Endothelial cell of umbilical vein (primary cell): ENCODE measurements around the gene CEP57. TPM values are rescaled to one million over a fixed set of nuclear protein-coding genes. Genes with fewer than 3 reads are reported as not detected.

Experiments
- BruUV-seq: library from RNA; stranded (reverse); fragments of 400-500 nt; replicated peaks from 2 replicates; lab custom pipeline; 2021; lab: Mats Ljungman, UMichigan
- CTCF ChIA-PET: fragments of 300-600, 350-600 bp; sonication (Branson Sonifier 250); formaldehyde crosslinking; loops from one replicate; lab custom pipeline; 2021; ENCODE audit warnings: antibody characterized with exemption, inconsistent platforms; lab: Charles Lee
- POLR2A ChIA-PET: fragments of 300-600, 350-600 bp; sonication (Branson Sonifier 250); formaldehyde crosslinking; loops from one replicate; lab custom pipeline; 2021; ENCODE audit warnings: antibody characterized with exemption, inconsistent platforms; lab: Charles Lee
- DNase-seq: peaks from one replicate; pipeline ENCODE4 v3.0.0-alpha.2; 2011; ENCODE audit warnings: low read depth, low spot score
- FAIRE-seq: peaks from 2 replicates; lab custom pipeline; 2011; peaks lifted over from hg19 to GRCh38; lab: Jason Lieb, UNC
- H2AFZ ChIP-seq: 2 replicates; pipeline ENCODE4 v1.6.0; 2012; ENCODE audit warnings: low read depth, low read length, control low read depth, inconsistent platforms
- H3K27ac ChIP-seq: 2 replicates; pipeline ENCODE4 v1.5.1; 2011; ENCODE audit warnings: low read depth, mild to moderate bottlenecking, control low read depth, low read length, moderate library complexity; ENCODE audit not compliant: insufficient read depth
- H3K27me3 ChIP-seq, 2 experiments: 2 replicates each; pipeline versions ENCODE4 v1.6.0 to v1.6.1; 2011; ENCODE audit warnings: low read length in 2 of 2, mixed read lengths in 1 of 2; ENCODE audit not compliant: control insufficient read depth in 2 of 2, insufficient read depth in 2 of 2
- H3K36me3 ChIP-seq, 2 experiments: 2 replicates in 1 of 2; 3 replicates in 1 of 2; pipeline ENCODE4 v1.5.1; 2011; ENCODE audit warnings: low read length in 2 of 2, mild to moderate bottlenecking in 1 of 2, moderate library complexity in 1 of 2; ENCODE audit not compliant: control insufficient read depth in 2 of 2, insufficient read depth in 2 of 2; ENCODE audit errors: extremely low read depth in 1 of 2
- H3K4me1 ChIP-seq: 3 replicates; pipeline ENCODE4 v1.5.1; 2011; ENCODE audit warnings: mild to moderate bottlenecking, low read length; ENCODE audit not compliant: control insufficient read depth, insufficient read depth; ENCODE audit errors: extremely low read depth
- H3K4me2 ChIP-seq: 2 replicates; pipeline ENCODE4 v1.6.1; 2011; ENCODE audit warnings: low read length, control low read depth, mixed read lengths; ENCODE audit not compliant: insufficient read depth
- H3K4me3 ChIP-seq, 3 experiments: fragments of 200-600 bp in 1 of 3; sonication (generic), shearing (Covaris generic) in 1 of 3; replicated peaks in 1 of 3; 2 replicates each; pipeline ENCODE4 v1.5.1; 2011 to 2016; ENCODE audit warnings: control low read depth in 3 of 3, low read length in 3 of 3, mild to moderate bottlenecking in 2 of 3, inconsistent platforms in 1 of 3, low read depth in 1 of 3, moderate library complexity in 1 of 3; ENCODE audit not compliant: insufficient read depth in 1 of 3
- H3K79me2 ChIP-seq: 2 replicates; pipeline ENCODE4 v1.6.0; 2012; ENCODE audit warnings: low read length, inconsistent platforms; ENCODE audit not compliant: control insufficient read depth, insufficient read depth
- H3K9ac ChIP-seq: replicated peaks from 2 replicates; pipeline ENCODE3; 2011; ENCODE audit warnings: low read length, control low read depth; ENCODE audit not compliant: insufficient read depth; ENCODE audit errors: extremely low read depth
- H3K9me1 ChIP-seq: replicated peaks from 3 replicates; pipeline ENCODE4 v1.6.0; 2011; ENCODE audit warnings: mild to moderate bottlenecking, low read length; ENCODE audit not compliant: control insufficient read depth, insufficient read depth; ENCODE audit errors: extremely low read depth
- H3K9me3 ChIP-seq: replicated peaks from 2 replicates; pipeline ENCODE4 v1.5.1; 2012; ENCODE audit warnings: low read length, inconsistent platforms; ENCODE audit not compliant: control insufficient read depth, insufficient read depth
- H4K20me1 ChIP-seq: replicated peaks from 2 replicates; pipeline ENCODE3; 2011; ENCODE audit warnings: mild to moderate bottlenecking, low read length; ENCODE audit not compliant: control insufficient read depth, insufficient read depth; ENCODE audit errors: extremely low read depth
- CTCF ChIP-seq, 2 donors: IDR thresholded peaks; 1 replicate in 1 of 2; 2 replicates in 1 of 2; pipeline ENCODE4 v1.5.1; 2011; ENCODE audit warnings: low read length in 2 of 2, mild to moderate bottlenecking in 2 of 2, moderate library complexity in 2 of 2, control low read depth in 1 of 2, inconsistent platforms in 1 of 2, low read depth in 1 of 2; ENCODE audit not compliant: insufficient read depth in 1 of 2; ENCODE audit errors: extremely low read depth in 1 of 2
- EZH2 ChIP-seq: IDR thresholded peaks from 2 replicates; pipeline ENCODE4 v1.6.1; 2012; ENCODE audit warnings: borderline replicate concordance, low read depth, mild to moderate bottlenecking, moderate library complexity, low read length, inconsistent platforms; ENCODE audit not compliant: severe bottlenecking
- FOS ChIP-seq: IDR thresholded peaks from 2 replicates; pipeline ENCODE4 v1.6.1; 2011; ENCODE audit warnings: mild to moderate bottlenecking, low read length, moderate library complexity, borderline replicate concordance; ENCODE audit not compliant: insufficient read depth
- GATA2 ChIP-seq: IDR thresholded peaks from 2 replicates; pipeline ENCODE4 v1.7.0; 2011; ENCODE audit warnings: low read depth, mild to moderate bottlenecking, moderate library complexity, mixed read lengths, low read length; ENCODE audit not compliant: insufficient read length, insufficient read depth
- JUN ChIP-seq: IDR thresholded peaks from 2 replicates; pipeline ENCODE4 v1.6.1; 2011; ENCODE audit warnings: borderline replicate concordance, low read depth; ENCODE audit not compliant: insufficient read length, insufficient read depth
- MAX ChIP-seq: IDR thresholded peaks from 2 replicates; pipeline ENCODE4 v1.6.1; 2011; ENCODE audit not compliant: insufficient read depth, insufficient read length
- MYC ChIP-seq: IDR thresholded peaks from one replicate; pipeline ENCODE4 v1.6.1; 2011; ENCODE audit warnings: mild to moderate bottlenecking, low read depth, low read length
- POLR2A ChIP-seq: IDR thresholded peaks from 2 replicates; pipeline ENCODE4 v1.6.1; 2012; ENCODE audit warnings: low read depth, mild to moderate bottlenecking, control low read depth, low read length
- POLR2AphosphoS5 ChIP-seq: IDR thresholded peaks from 2 replicates; pipeline ENCODE4 v1.6.1; 2012; ENCODE audit warnings: low read depth, mild to moderate bottlenecking, control low read depth, low read length, moderate library complexity; ENCODE audit not compliant: insufficient read depth
- dilution Hi-C: fragments of 300-500 bp; cut with MboI; formaldehyde crosslinking; loops from one replicate; pipeline ENCODE4 v1.15.0; 2019; ENCODE audit warnings: low sequenced_read_pairs; ENCODE audit not compliant: extremely low pct_ligation_motif_present
- intact Hi-C: fragments of 100-400 bp; cut with micrococcal nuclease; formaldehyde crosslinking; loops from one replicate; pipeline ENCODE4 v1.10.0; 2022
- polyA plus RNA-seq, 4 experiments: library from polyadenylated mRNA; depleted of rRNA in 3 of 4; stranded (reverse) in 3 of 4; unstranded in 1 of 4; fragments of >200 nt; gene quantifications; 2 replicates each; pipeline versions ENCODE4 v1.2.1 to v1.2.3, GENCODE V29; 2011 to 2012; ENCODE audit warnings: missing spikeins in 1 of 4
- total RNA-seq: library from RNA; stranded (reverse); gene quantifications from 2 replicates; pipeline ENCODE4 v1.2.3, GENCODE V29; 2021

Gene CEP57
- total and polyA plus RNA-seq, 2 donors (not counting 3 experiments of a cell fraction or from before 2014, with no cell fraction given) = 16.0 to 35.2 TPM

GRCh38 chr11:95767498-95767897 is 22.8 kb upstream of the CEP57 start:
- intact Hi-C loops (no loop called here), dilution Hi-C loops (no loop called here)
- Histone ChIP-seq H3K79me2 (no peaks in the 10 kb centered on the region), H3K4me2 (no peak overlapping the region), H2AFZ (no peak overlapping the region), H3K9ac (no peak overlapping the region), H3K27me3 (no peaks in the 10 kb centered on the region), H3K27ac (no peak overlapping the region), H3K9me1 (no peaks in the 10 kb centered on the region), H4K20me1 (no peaks in the 10 kb centered on the region), H3K4me3 (no peak overlapping the region), H3K9me3 (no peaks in the 10 kb centered on the region), H3K4me1 (no peaks in the 10 kb centered on the region), H3K36me3 (peaks cover 0 to 13% of the 10 kb centered on the region in 2 experiments)
- ChIA-PET CTCF (interaction anchor here (1.1 to 1.8 kb wide), 5 partner anchors 21 to 701 kb away, joined by 3 to 5 read pairs (median 3); partner anchors contain the start of gene SRSF8), POLR2A (no interaction called here)
- BruUV-seq = no TSS peak
- TF ChIP-seq MYC (no peak), JUN (no peak), FOS (no peak), EZH2 (no peak), POLR2AphosphoS5 (no peak), MAX (no peak), CTCF (IDR thresholded peaks at IDR 0.05; ENCODE audit: extremely low read depth in 1 of 2, insufficient read depth in 1 of 2, low read depth in 1 of 2, low read length in 2 of 2) (no peak), POLR2A (no peak), GATA2 (no peak)
- DNase-seq = no peak
- no peak for FAIRE-seq
